Measurements from ENCODE around the gene SLC9A3. TPM values are rescaled to one million over a fixed set of nuclear protein-coding genes. Genes with fewer than 3 reads are reported as not detected.
"Not testable (repeated sequence)": the region's sequence is repeated elsewhere in the genome, so short reads cannot be mapped to it uniquely, and the experiment has no call there.

SLC9A3 gene
- total and polyA plus RNA-seq, 2 donors = 2.1 to 2.8 TPM

GRCh38 chr5:565782-566440 lies 41.7 kb upstream of the SLC9A3 start:
- WGBS = 43% methylated on average over 20 of the region's 20 CpGs
- DNase-seq (ENCODE audit: extremely low spot score) = no peak
- H3K4me3 ChIP-seq (ENCODE audit: low read depth, low read length) = no peak overlapping the region

GRCh38 chr5:561408-561807 lies 37.2 kb upstream of the SLC9A3 start:
- WGBS = 66% methylated on average over 21 of the region's 21 CpGs
- H3K36me3 ChIP-seq (ENCODE audit: insufficient read depth) = no peaks in the 10 kb centered on the region
- no peak overlapping the region for H3K4me3 ChIP-seq (ENCODE audit: low read depth, low read length)
- DNase-seq (ENCODE audit: extremely low spot score) = no peak
- no peak overlapping the region for H3K27ac ChIP-seq (ENCODE audit: low read depth)
- H3K4me1 ChIP-seq (ENCODE audit: insufficient read depth) = no peaks in the 10 kb centered on the region

More at GRCh38 chr5:565782-566440, 41.7 kb upstream of the SLC9A3 start:
- no peaks in the 10 kb centered on the region for H3K36me3 ChIP-seq (ENCODE audit: insufficient read depth)
- no peak overlapping the region for H3K27ac ChIP-seq (ENCODE audit: low read depth)
- H3K4me1 ChIP-seq (ENCODE audit: insufficient read depth) = no peaks in the 10 kb centered on the region

- no peaks in the 10 kb centered on the region for H3K36me3 ChIP-seq (ENCODE audit: insufficient read depth)
- H3K4me3 ChIP-seq (ENCODE audit: low read depth, low read length) = no peak overlapping the region
- no peak for DNase-seq (ENCODE audit: extremely low spot score)
- no peak overlapping the region for H3K27ac ChIP-seq (ENCODE audit: low read depth)
- no peaks in the 10 kb centered on the region for H3K4me1 ChIP-seq (ENCODE audit: insufficient read depth)
- 74% methylated on average over 12 of the region's 12 CpGs for WGBS
Observed at GRCh38 chr5:560792-561166, 36.5 kb upstream of the SLC9A3 start.

- Histone ChIP-seq H3K27ac (ENCODE audit: low read depth) (no peak overlapping the region), H3K4me1 (ENCODE audit: insufficient read depth) (no peaks in the 10 kb centered on the region), H3K4me3 (ENCODE audit: low read depth, low read length) (no peak overlapping the region), H3K36me3 (ENCODE audit: insufficient read depth) (no peaks in the 10 kb centered on the region)
- 80% methylated on average over 32 of the region's 32 CpGs for WGBS
- no peak for DNase-seq (ENCODE audit: extremely low spot score)
Observed at GRCh38 chr5:558871-559503, 34.7 kb upstream of the SLC9A3 start.

DNA sequence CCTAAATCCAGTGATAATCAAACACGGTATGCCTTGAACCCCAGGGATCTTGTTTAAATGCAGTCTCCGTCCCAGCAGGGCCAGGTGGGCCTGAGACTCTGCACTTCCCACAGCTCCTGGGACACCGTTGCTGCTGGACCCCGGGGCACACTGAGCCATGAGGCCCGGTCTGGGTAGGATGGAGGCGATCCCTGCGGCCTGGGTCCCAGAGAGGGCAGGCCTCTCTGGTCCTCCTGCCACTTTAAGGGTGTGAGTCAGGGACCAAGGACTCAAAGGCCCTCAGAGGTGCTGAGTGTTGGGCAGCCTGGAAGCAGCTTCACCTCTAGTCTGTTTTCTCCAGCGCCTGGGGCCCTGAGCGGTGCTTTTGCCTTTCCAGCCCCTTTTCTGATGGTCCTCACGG lies 34.1 kb upstream of the SLC9A3 start:
- Histone ChIP-seq H3K27ac (ENCODE audit: low read depth) (no peak overlapping the region), H3K4me1 (ENCODE audit: insufficient read depth) (no peaks in the 10 kb centered on the region), H3K4me3 (ENCODE audit: low read depth, low read length) (no peak overlapping the region), H3K36me3 (ENCODE audit: insufficient read depth) (no peaks in the 10 kb centered on the region)
- DNase-seq (ENCODE audit: extremely low spot score) = no peak
- 88% methylated on average over 10 of the region's 10 CpGs for whole genome bisulfite sequencing

DNA sequence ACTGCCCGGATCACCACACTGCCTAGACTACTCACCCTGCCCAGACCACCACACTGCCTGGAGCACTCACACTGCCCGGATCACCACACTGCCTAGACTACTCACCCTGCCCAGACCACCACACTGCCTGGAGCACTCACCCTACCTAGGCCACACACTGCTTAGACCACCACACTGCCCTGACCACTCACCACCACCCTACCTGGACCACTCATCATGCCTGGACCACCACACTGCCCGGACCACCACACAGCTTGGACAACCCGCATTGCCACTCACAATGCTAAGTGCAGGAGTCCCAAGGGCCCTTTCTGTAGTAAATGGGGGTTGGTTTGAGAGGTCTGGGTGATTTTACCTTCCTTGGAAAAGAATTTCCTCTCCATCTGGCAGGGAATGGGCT lies 33.7 kb upstream of the SLC9A3 start:
- not testable (repeated sequence) for H3K4me1 ChIP-seq (ENCODE audit: insufficient read depth); DNase-seq (ENCODE audit: extremely low spot score); H3K36me3 ChIP-seq (ENCODE audit: insufficient read depth); H3K27ac ChIP-seq (ENCODE audit: low read depth); H3K4me3 ChIP-seq (ENCODE audit: low read depth, low read length)
- 94% methylated on average over 4 of the region's 4 CpGs for WGBS

GRCh38 chr5:556909-557441 lies 32.7 kb upstream of the SLC9A3 start:
- Histone ChIP-seq H3K27ac (ENCODE audit: low read depth) (no peak overlapping the region), H3K4me1 (ENCODE audit: insufficient read depth) (no peaks in the 10 kb centered on the region), H3K36me3 (ENCODE audit: insufficient read depth) (no peaks in the 10 kb centered on the region), H3K4me3 (ENCODE audit: low read depth, low read length) (no peak overlapping the region)
- 83% methylated on average over 19 of the region's 19 CpGs for WGBS
- DNase-seq (ENCODE audit: extremely low spot score) = no peak

- H3K4me3 ChIP-seq (ENCODE audit: low read depth, low read length) = no peak overlapping the region
- no peak overlapping the region for H3K27ac ChIP-seq (ENCODE audit: low read depth)
- no peaks in the 10 kb centered on the region for H3K36me3 ChIP-seq (ENCODE audit: insufficient read depth)
- H3K4me1 ChIP-seq (ENCODE audit: insufficient read depth) = no peaks in the 10 kb centered on the region
- no peak for DNase-seq (ENCODE audit: extremely low spot score)
- 91% methylated on average over 27 of the region's 27 CpGs for WGBS
Observed at GRCh38 chr5:555058-555623, 30.9 kb upstream of the SLC9A3 start.

DNA sequence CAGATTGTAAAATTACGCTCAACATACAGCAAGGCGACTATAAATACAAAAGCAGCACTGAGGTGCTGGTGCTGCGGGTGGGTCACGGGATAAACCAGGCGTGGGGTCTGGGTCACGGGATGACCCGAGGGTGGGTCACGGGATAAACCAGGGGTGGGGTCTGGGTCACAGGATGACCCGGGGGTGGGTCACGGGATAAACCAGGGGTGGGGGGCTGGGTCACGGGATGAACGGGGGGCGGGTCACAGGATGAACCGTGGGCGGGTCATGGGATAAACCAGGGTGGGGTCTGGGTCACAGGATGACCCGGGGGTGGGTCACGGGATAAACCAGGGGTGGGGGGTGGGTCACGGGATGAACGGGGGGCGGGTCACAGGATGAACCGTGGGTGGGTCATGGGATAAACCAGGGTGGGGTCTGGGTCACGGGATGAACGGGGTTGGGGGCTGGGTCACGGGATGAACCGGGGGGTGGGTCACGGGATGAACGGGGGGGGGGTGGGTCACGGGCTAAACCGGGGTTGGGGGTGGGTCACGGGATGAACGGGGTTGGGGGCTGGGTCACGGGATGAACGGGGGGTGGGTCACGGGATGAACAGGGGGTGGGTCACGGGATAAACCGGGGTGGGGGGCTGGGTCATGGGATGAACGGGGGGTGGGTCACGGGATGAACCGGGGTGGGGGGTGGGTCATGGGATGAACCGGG lies 30.2 kb upstream of the SLC9A3 start:
- H3K4me1 ChIP-seq (ENCODE audit: insufficient read depth) = no peaks in the 10 kb centered on the region
- H3K27ac ChIP-seq (ENCODE audit: low read depth) = no peak overlapping the region
- no peak for DNase-seq (ENCODE audit: extremely low spot score)
- H3K4me3 ChIP-seq (ENCODE audit: low read depth, low read length) = no peak overlapping the region
- H3K36me3 ChIP-seq (ENCODE audit: insufficient read depth) = no peaks in the 10 kb centered on the region
- WGBS = 94% methylated on average over 40 of the region's 40 CpGs

DNA sequence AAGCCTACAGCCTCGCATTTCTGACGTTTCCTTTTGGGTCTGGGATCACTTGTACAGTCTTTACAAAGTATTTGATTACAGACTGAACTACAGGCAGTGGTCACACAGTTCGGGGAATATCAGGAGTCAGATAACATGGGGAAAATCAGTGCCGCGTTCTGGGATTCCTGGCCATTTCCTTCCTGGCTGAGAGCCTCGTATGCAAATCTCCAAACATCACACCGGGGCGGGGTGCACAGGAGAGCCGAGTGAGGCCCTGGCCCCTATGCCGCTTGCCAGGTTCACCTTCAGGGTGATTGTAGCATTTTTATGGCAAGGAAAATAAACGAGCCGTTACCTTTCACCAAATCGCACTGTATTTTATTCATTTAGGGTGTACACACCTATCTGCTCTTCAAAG lies 29.6 kb upstream of the SLC9A3 start:
- WGBS = 63% methylated on average over 13 of the region's 13 CpGs
- Histone ChIP-seq H3K36me3 (ENCODE audit: insufficient read depth) (no peaks in the 10 kb centered on the region), H3K27ac (ENCODE audit: low read depth) (no peak overlapping the region), H3K4me1 (ENCODE audit: insufficient read depth) (no peaks in the 10 kb centered on the region), H3K4me3 (ENCODE audit: low read depth, low read length) (no peak overlapping the region)
- DNase-seq (ENCODE audit: extremely low spot score) = no peak

DNA sequence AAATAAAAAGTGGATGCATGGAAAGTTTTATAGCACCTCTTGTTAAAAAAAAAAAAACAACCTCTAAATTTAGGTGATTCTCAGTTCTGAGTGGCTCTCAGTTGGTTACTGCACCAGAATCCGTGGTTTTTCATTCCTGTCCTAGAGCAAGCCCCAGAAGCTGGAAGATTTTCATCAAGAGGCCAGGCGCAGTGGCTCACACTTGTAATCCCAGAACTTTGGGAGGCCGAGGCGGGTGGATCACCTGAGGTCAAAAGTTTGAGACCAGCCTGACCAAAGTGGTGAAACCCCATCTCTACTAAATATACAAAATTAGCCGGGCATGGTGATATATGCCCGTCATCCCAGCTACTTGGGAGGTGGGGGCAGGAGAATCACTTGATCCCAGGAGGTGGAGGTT lies 27.2 kb upstream of the SLC9A3 start:
- Histone ChIP-seq H3K4me3 (ENCODE audit: low read depth, low read length) (no peak overlapping the region), H3K4me1 (ENCODE audit: insufficient read depth) (no peaks in the 10 kb centered on the region), H3K36me3 (ENCODE audit: insufficient read depth) (no peaks in the 10 kb centered on the region), H3K27ac (ENCODE audit: low read depth) (no peak overlapping the region)
- WGBS = 90% methylated on average over 6 of the region's 6 CpGs
- no peak for DNase-seq (ENCODE audit: extremely low spot score)

GRCh38 chr5:549229-549628 lies 25.0 kb upstream of the SLC9A3 start:
- H3K4me3 ChIP-seq (ENCODE audit: low read depth, low read length) = no peak overlapping the region
- H3K4me1 ChIP-seq (ENCODE audit: insufficient read depth) = no peaks in the 10 kb centered on the region
- H3K36me3 ChIP-seq (ENCODE audit: insufficient read depth) = no peaks in the 10 kb centered on the region
- DNase-seq (ENCODE audit: extremely low spot score) = no peak
- no peak overlapping the region for H3K27ac ChIP-seq (ENCODE audit: low read depth)
- whole genome bisulfite sequencing = 91% methylated on average over 2 of the region's 2 CpGs

DNA sequence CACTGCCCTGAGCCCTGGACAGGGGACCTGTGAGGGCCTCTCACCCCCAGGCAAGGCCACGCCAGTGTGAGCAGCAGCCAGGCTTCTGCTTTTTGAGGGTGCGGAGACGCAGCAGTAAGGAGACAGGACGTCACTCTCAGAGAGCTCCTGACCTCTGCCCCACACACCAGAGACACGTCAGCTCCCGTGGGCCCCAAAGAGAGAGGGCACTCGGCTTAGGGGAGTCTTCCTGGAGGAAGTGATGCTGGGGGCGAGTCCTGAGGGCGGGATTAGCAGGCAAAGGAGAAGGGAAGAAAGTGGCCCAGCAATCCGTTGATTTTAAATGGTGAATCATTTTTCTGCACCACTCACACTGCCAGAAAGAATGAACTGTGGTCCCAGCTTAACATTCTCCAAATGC lies 24.0 kb upstream of the SLC9A3 start:
- Histone ChIP-seq H3K4me3 (ENCODE audit: low read depth, low read length) (no peak overlapping the region), H3K36me3 (ENCODE audit: insufficient read depth) (no peaks in the 10 kb centered on the region), H3K4me1 (ENCODE audit: insufficient read depth) (no peaks in the 10 kb centered on the region), H3K27ac (ENCODE audit: low read depth) (no peak overlapping the region)
- DNase-seq (ENCODE audit: extremely low spot score) = no peak
- WGBS = 38% methylated on average over 10 of the region's 10 CpGs
